GM12878 (cell line): ENCODE measurements around the gene SLC11A1. TPM values are rescaled to one million over a fixed set of nuclear protein-coding genes. Genes with fewer than 3 reads are reported as not detected.

Experiments used
- ATAC-seq: fragments of 200-7000 bp; cut with Tn5 transposase; 3 replicates; pipeline ENCODE4 v1.9.1; 2020; ENCODE audit warnings: mild to moderate bottlenecking, moderate library complexity
- BruUV-seq: library from RNA; stranded (reverse); fragments of 400-500 nt; replicated peaks from 2 replicates; lab custom pipeline; 2021; lab: Mats Ljungman, UMichigan
- CTCF ChIA-PET: fragments of 300-600 bp; sonication (Branson Sonifier 250); formaldehyde crosslinking; extraction: SDS; loops from one replicate; lab custom pipeline; 2021; ENCODE audit warnings: inconsistent platforms; lab: Yijun Ruan, JAX
- POLR2A ChIA-PET: fragments of 350-600 bp; formaldehyde crosslinking; extraction: SDS; loops from one replicate; lab custom pipeline; 2021; ENCODE audit warnings: inconsistent platforms; lab: Charles Lee
- RAD21 ChIA-PET: fragments of 300-600 bp; sonication (Branson Sonifier 250); formaldehyde crosslinking; loops from one replicate; lab custom pipeline; 2023; ENCODE audit warnings: antibody characterized with exemption; ENCODE audit not compliant: unreplicated experiment; lab: Charles Lee
- SMC1A ChIA-PET: fragments of 300-600 bp; sonication (Branson Sonifier 250); formaldehyde crosslinking; loops from one replicate; lab custom pipeline; 2023; ENCODE audit not compliant: unreplicated experiment, uncharacterized antibody; lab: Charles Lee
- DNase-seq: peaks from one replicate; pipeline ENCODE4 v3.0.0-alpha.2; 2011; ENCODE audit warnings: low read depth, low spot score
- FAIRE-seq: peaks from 3 replicates; lab custom pipeline; 2011; peaks lifted over from hg19 to GRCh38; lab: Jason Lieb, UNC
- H2AFZ ChIP-seq: 2 replicates; pipeline ENCODE4 v1.6.0; 2011; ENCODE audit warnings: low read depth, low read length, control low read depth; ENCODE audit not compliant: control insufficient read depth
- H3K27ac ChIP-seq: 2 replicates; pipeline ENCODE4 v1.5.1; 2011; ENCODE audit warnings: control low read depth; ENCODE audit not compliant: control insufficient read depth, insufficient read depth
- H3K27me3 ChIP-seq, 2 experiments: replicated peaks in 1 of 2; 2 replicates each; pipeline versions ENCODE4 v1.6.0 to v1.6.1; 2011; ENCODE audit warnings: low read length in 1 of 2; ENCODE audit not compliant: control insufficient read depth in 2 of 2, insufficient read depth in 2 of 2
- H3K36me3 ChIP-seq, 2 experiments: 2 replicates each; pipeline ENCODE4 v1.5.1; 2011; ENCODE audit warnings: low read length in 1 of 2; ENCODE audit not compliant: control insufficient read depth in 2 of 2, insufficient read depth in 2 of 2
- H3K4me1 ChIP-seq: 2 replicates; pipeline ENCODE4 v1.6.1; 2011; ENCODE audit warnings: mild to moderate bottlenecking, low read length, moderate library complexity, mixed read lengths; ENCODE audit not compliant: control insufficient read depth, insufficient read depth
- H3K4me2 ChIP-seq: 2 replicates; pipeline ENCODE4 v1.6.0; 2011; ENCODE audit warnings: control low read depth; ENCODE audit not compliant: control insufficient read depth, insufficient read depth
- H3K4me3 ChIP-seq: fragments of 200-600 bp; sonication (generic); 2 replicates; pipeline ENCODE4 v1.5.1; 2016
- H3K79me2 ChIP-seq: 2 replicates; pipeline ENCODE4 v1.6.0; 2011; ENCODE audit warnings: low read length; ENCODE audit not compliant: control insufficient read depth, insufficient read depth
- H3K9ac ChIP-seq: 2 replicates; pipeline ENCODE4 v1.8.0; 2011; ENCODE audit warnings: low read length, control low read depth, mixed read lengths; ENCODE audit not compliant: control insufficient read depth, insufficient read depth
- H3K9me3 ChIP-seq: replicated peaks from 3 replicates; pipeline ENCODE4 v1.5.1; 2011; ENCODE audit warnings: mild to moderate bottlenecking, low read length; ENCODE audit not compliant: control insufficient read depth, insufficient read depth
- H4K20me1 ChIP-seq: 2 replicates; pipeline ENCODE4 v1.6.0; 2011; ENCODE audit not compliant: control insufficient read depth, insufficient read depth
- ATF7 ChIP-seq: fragments of 450-650 bp; IDR thresholded peaks from 2 replicates; pipeline ENCODE4 v1.6.1; 2016; ENCODE audit warnings: low read depth, mild to moderate bottlenecking
- BACH1 ChIP-seq: fragments of 450-650 bp; IDR thresholded peaks from 2 replicates; pipeline ENCODE4 v1.6.1; 2017; ENCODE audit warnings: mild to moderate bottlenecking, borderline replicate concordance
- CBX3 ChIP-seq: fragments of 200-600 bp; sonication (generic); IDR thresholded peaks from 2 replicates; pipeline ENCODE4 v1.6.1; 2016; ENCODE audit warnings: low read depth, borderline replicate concordance
- CREB1 ChIP-seq: IDR thresholded peaks from 2 replicates; pipeline ENCODE4 v1.6.1; 2012; ENCODE audit warnings: low read depth, mild to moderate bottlenecking, inconsistent platforms
- EZH2 ChIP-seq: IDR thresholded peaks from 2 replicates; pipeline ENCODE4 v1.6.1; 2012; ENCODE audit warnings: low read depth, mild to moderate bottlenecking, control low read depth, inconsistent platforms, low read length, borderline replicate concordance; ENCODE audit not compliant: control insufficient read depth
- GABPA ChIP-seq: IDR thresholded peaks from 2 replicates; pipeline ENCODE4 v1.6.1; 2014; ENCODE audit warnings: antibody characterized with exemption, low read depth, mild to moderate bottlenecking, inconsistent platforms
- HDAC2 ChIP-seq: fragments of 200-600 bp; sonication (generic); IDR thresholded peaks from 2 replicates; pipeline ENCODE4 v1.6.1; 2017
- HDAC6 ChIP-seq: fragments of 200-600 bp; sonication (generic); IDR thresholded peaks from one replicate; pipeline ENCODE4 v1.8.0; 2017; ENCODE audit warnings: antibody characterized with exemption; ENCODE audit not compliant: unreplicated experiment
- IKZF2 ChIP-seq, 2 experiments: fragments of 450-650 bp; IDR thresholded peaks; 2 replicates each; pipeline ENCODE4 v1.6.1; 2017; ENCODE audit warnings: mild to moderate bottlenecking in 2 of 2, moderate library complexity in 2 of 2
- IRF3 ChIP-seq: fragments of 450-650 bp; IDR thresholded peaks from 2 replicates; pipeline ENCODE4 v1.6.1; 2014; ENCODE audit warnings: mild to moderate bottlenecking
- KDM1A ChIP-seq: fragments of 200-600 bp; sonication (generic); IDR thresholded peaks from 2 replicates; pipeline ENCODE4 v1.6.1; 2016; ENCODE audit warnings: borderline replicate concordance
- MXI1 ChIP-seq: fragments of 150-350 bp; IDR thresholded peaks from 2 replicates; pipeline ENCODE4 v1.6.1; 2011; ENCODE audit warnings: low read depth, mild to moderate bottlenecking, inconsistent platforms, low read length, improper control_type of control experiment
- PAX5 ChIP-seq: IDR thresholded peaks from 2 replicates; pipeline ENCODE4 v1.6.1; 2011; ENCODE audit warnings: low read depth, low read length, borderline replicate concordance
- SMARCA5 ChIP-seq: fragments of 450-650 bp; IDR thresholded peaks from 2 replicates; pipeline ENCODE4 v1.6.1; 2017; ENCODE audit warnings: mild to moderate bottlenecking
- SMC3 ChIP-seq: IDR thresholded peaks from 2 replicates; pipeline ENCODE4 v1.6.1; 2011; ENCODE audit warnings: low read length, improper control_type of control experiment, borderline replicate concordance
- SREBF1 ChIP-seq: IDR thresholded peaks from 2 replicates; pipeline ENCODE4 v1.6.1; 2012; ENCODE audit warnings: mild to moderate bottlenecking, low read length
- SREBF2 ChIP-seq: IDR thresholded peaks from 2 replicates; pipeline ENCODE4 v1.6.1; 2012; ENCODE audit warnings: mild to moderate bottlenecking, low read length
- USF2 ChIP-seq: IDR thresholded peaks from 2 replicates; pipeline ENCODE4 v1.6.1; 2011; ENCODE audit warnings: low read depth, low read length, improper control_type of control experiment, borderline replicate concordance
- WRNIP1 ChIP-seq: IDR thresholded peaks from 2 replicates; pipeline ENCODE4 v1.6.1; 2011; ENCODE audit warnings: low read depth, low read length, improper control_type of control experiment, borderline replicate concordance
- WGBS: methylation state at CpG from one replicate; pipeline ENCODE4 v1.1.6; 2016; ENCODE audit warnings: low lambda C conversion rate; ENCODE audit not compliant: insufficient replicate concordance, insufficient coverage; ENCODE audit errors: missing lambda C conversion rate; 5-methylcytosine and 5-hydroxymethylcytosine counted together
- in situ Hi-C: fragments of 300-500 bp; cut with MboI; formaldehyde crosslinking; loops from 9 replicates; pipeline ENCODE4 v1.14.3; 2018; ENCODE audit warnings: mixed read lengths
- intact Hi-C: fragments of 100-400 bp; cut with micrococcal nuclease; formaldehyde crosslinking; loops from one replicate; pipeline ENCODE4 v1.14.2; 2022; ENCODE audit not compliant: unreplicated experiment
- polyA plus RNA-seq, 11 experiments: library from polyadenylated mRNA; depleted of rRNA in 4 of 11; unstranded in 6 of 11; stranded (reverse) in 5 of 11; fragments of >200 nt; fragmentation: Nextera tagmentation in 4 of 11; fragmentation: Illumina TruSeq in 1 of 11; extraction: Ambion mirVana in 4 of 11; extraction: Trizol in 1 of 11; gene quantifications; 1 replicate in 1 of 11; 2 replicates in 10 of 11; pipeline versions ENCODE4 v1.2.1 to v1.2.3, GENCODE V29; 2011 to 2016; ENCODE audit warnings: inconsistent platforms in 2 of 11, missing spikeins in 2 of 11, low read depth in 1 of 11
- total RNA-seq, 4 experiments: library from RNA; depleted of rRNA in 3 of 4; stranded (reverse); fragments of >200 nt in 3 of 4; fragmentation: Illumina TruSeq in 1 of 4; extraction: Trizol in 1 of 4; gene quantifications; 2 replicates each; pipeline versions ENCODE4 v1.2.1 to v1.2.3, GENCODE V29; 2013 to 2021
- TF ChIP-seq, protein P1 (sequence below): fragments of 150-350 bp; IDR thresholded peaks from 2 replicates; pipeline ENCODE4 v1.6.1; 2014; ENCODE audit warnings: mild to moderate bottlenecking, low read depth, low read length

SLC11A1 gene
- total and polyA plus RNA-seq, 10 of the 15 experiments (the other 5 are each of a cell fraction or from before 2014, with no cell fraction given): 0.03 to 0.38 (median 0.12) TPM

DNA sequence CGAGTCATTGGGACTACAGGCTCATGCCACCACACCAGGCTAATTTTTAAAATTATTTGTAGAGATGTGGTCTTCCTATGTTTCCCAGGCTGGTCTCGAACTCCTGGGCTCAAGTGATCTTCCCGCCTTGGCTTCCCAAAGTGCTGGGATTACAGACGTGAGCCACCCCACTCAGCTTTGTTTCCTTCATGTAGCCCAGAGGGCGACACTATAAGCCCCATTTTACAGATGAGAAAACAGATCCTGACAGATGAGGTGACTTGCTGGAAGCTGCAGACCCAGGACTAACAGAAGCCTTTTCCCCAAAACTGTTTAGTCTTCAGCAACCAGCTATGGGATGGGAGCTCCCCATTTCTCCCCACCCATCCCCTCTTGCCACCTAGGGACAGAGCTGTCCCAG, 10.4 kb downstream of the SLC11A1 start:
- H3K4me3 ChIP-seq: no peak overlapping the region
- 58% methylated on average over 5 of the region's 5 CpGs for WGBS
- H3K27ac ChIP-seq: no peak overlapping the region
- peaks cover 9% of the 10 kb centered on the region for H3K79me2 ChIP-seq
- no peak for ATAC-seq
- no peak for TF ChIP-seq SREBF2
- no peak for TF ChIP-seq SREBF1
- TF ChIP-seq SMARCA5: no peak
- TF ChIP-seq ATF7: no peak
- TF ChIP-seq BACH1: no peak
- no peak for TF ChIP-seq GABPA
- TF ChIP-seq SMC3: no peak
- no peak for TF ChIP-seq MXI1
- TF ChIP-seq USF2: no peak
- TF ChIP-seq KDM1A: no peak
- TF ChIP-seq EZH2: no peak
- no peak for TF ChIP-seq PAX5
- no peak for TF ChIP-seq HDAC6
- no peak for TF ChIP-seq IKZF2 (IDR thresholded peaks at IDR 0.05)
- TF ChIP-seq IRF3: no peak
- no peak for TF ChIP-seq HDAC2
- no peak for TF ChIP-seq CBX3
- TF ChIP-seq CREB1: no peak
- TF ChIP-seq, protein P1, sequence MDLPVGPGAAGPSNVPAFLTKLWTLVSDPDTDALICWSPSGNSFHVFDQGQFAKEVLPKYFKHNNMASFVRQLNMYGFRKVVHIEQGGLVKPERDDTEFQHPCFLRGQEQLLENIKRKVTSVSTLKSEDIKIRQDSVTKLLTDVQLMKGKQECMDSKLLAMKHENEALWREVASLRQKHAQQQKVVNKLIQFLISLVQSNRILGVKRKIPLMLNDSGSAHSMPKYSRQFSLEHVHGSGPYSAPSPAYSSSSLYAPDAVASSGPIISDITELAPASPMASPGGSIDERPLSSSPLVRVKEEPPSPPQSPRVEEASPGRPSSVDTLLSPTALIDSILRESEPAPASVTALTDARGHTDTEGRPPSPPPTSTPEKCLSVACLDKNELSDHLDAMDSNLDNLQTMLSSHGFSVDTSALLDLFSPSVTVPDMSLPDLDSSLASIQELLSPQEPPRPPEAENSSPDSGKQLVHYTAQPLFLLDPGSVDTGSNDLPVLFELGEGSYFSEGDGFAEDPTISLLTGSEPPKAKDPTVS: no peak
- no peak for TF ChIP-seq WRNIP1
- ChIA-PET SMC1A (interaction anchor here (0.6 to 2.3 kb wide), 3 partner anchors 69 to 120 kb away, joined by 3 to 18 read pairs (median 3); no protein-coding TSS in a partner anchor), POLR2A (interaction anchor here (0.6 kb wide), 1 partner anchor 11 kb away, joined by 5 read pairs; no protein-coding TSS in a partner anchor), RAD21 (interaction anchor here (1.0 to 2.4 kb wide), 4 partner anchors 9 to 122 kb away, joined by 3 to 7 read pairs (median 4); partner anchors contain the start of genes AAMP and PNKD), CTCF (interaction anchor here (0.8 to 4.9 kb wide), 3 partner anchors 91 to 120 kb away, joined by 4 to 34 read pairs (median 24); no protein-coding TSS in a partner anchor)
- intact Hi-C loops (no loop called here), in situ Hi-C loops (loop anchor here (25.0 kb wide), 1 partner anchor 105 kb away; the partner anchor contains the start of gene TMBIM1)
- no peaks in the 10 kb centered on the region for H4K20me1 ChIP-seq
- no peaks in the 10 kb centered on the region for H3K36me3 ChIP-seq
- no peaks in the 10 kb centered on the region; a peak in 1 of 4 replicates for H3K27me3 ChIP-seq
- peaks cover 26% of the 10 kb centered on the region for H3K4me1 ChIP-seq
- no TSS peak for BruUV-seq
- DNase-seq: no peak
- FAIRE-seq: no peak
- H3K4me2 ChIP-seq: no peak overlapping the region
- no peak overlapping the region for H3K9ac ChIP-seq
- no peak overlapping the region for H2AFZ ChIP-seq
- no peaks in the 10 kb centered on the region for H3K9me3 ChIP-seq
